ENCODE results near the gene TRMT10B. TPM values are rescaled to one million over a fixed set of nuclear protein-coding genes. Genes with fewer than 3 reads are reported as not detected.

The TRMT10B gene
- total RNA-seq, 1 experiment from 2014 or later, result 5.7 TPM

GRCh38 chr9:37740128-37740527 is 13.5 kb upstream of the TRMT10B start:
- Mint-ChIP-seq H3K9me3 (no peaks in the 10 kb centered on the region), H3K4me3 (no peak overlapping the region), H3K4me1 (peaks cover 8 to 17% of the 10 kb centered on the region in 2 experiments), H3K36me3 (ENCODE audit: insufficient read depth in 1 of 3, low read depth in 3 of 3) (no peaks in the 10 kb centered on the region), H3K27ac (no peak overlapping the region), H3K27me3 (ENCODE audit: low read depth) (peaks cover 12% of the 10 kb centered on the region)
- Histone ChIP-seq H2BK120ac (ENCODE audit: low read depth, low read length, poor library complexity, severe bottlenecking) (no peak overlapping the region), H3K9me3 (ENCODE audit: control insufficient read depth, low read depth, low read length) (no peaks in the 10 kb centered on the region), H4K91ac (ENCODE audit: insufficient read length, low read depth, low read length) (no peak overlapping the region), H2BK5ac (ENCODE audit: insufficient read length, low read length) (no peak overlapping the region), H3K9ac (ENCODE audit: extremely low read depth, insufficient read length, low read length) (no peak overlapping the region), H4K5ac (ENCODE audit: insufficient read length, low read depth, low read length) (no peak overlapping the region), H2AFZ (ENCODE audit: low read length) (no peak overlapping the region), H2BK15ac (ENCODE audit: low read depth, low read length) (no peak overlapping the region), H3K27me3 (ENCODE audit: insufficient read depth, low read length) (no peaks in the 10 kb centered on the region), H2BK12ac (ENCODE audit: insufficient read length, low read depth, low read length) (no peak overlapping the region), H3K27ac (ENCODE audit: insufficient read length, low read depth, low read length) (no peak overlapping the region), H3K4me2 (ENCODE audit: insufficient read depth, insufficient read length, low read length) (no peak overlapping the region), H3T11ph (ENCODE audit: low read length) (no peak overlapping the region), H4K8ac (replicated peaks; ENCODE audit: insufficient read length, low read depth, low read length) (no peak overlapping the region), H2AK5ac (ENCODE audit: insufficient read length, low read length) (no peak overlapping the region), H3K79me1 (ENCODE audit: insufficient read depth, low read depth, low read length, poor library complexity, severe bottlenecking) (no peaks in the 10 kb centered on the region), H3K4ac (ENCODE audit: low read depth, low read length) (no peak overlapping the region), H3K23ac (ENCODE audit: insufficient read length, low read depth, low read length) (no peak overlapping the region), H4K20me1 (ENCODE audit: control insufficient read depth, insufficient read depth, insufficient read length) (peaks cover 2% of the 10 kb centered on the region), H3K18ac (ENCODE audit: insufficient read length, low read depth, low read length) (no peak overlapping the region), H3K14ac (ENCODE audit: insufficient read depth, low read length) (no peak overlapping the region), H3K23me2 (ENCODE audit: insufficient read length, low read depth, low read length, poor library complexity, severe bottlenecking) (peaks cover 2% of the 10 kb centered on the region), H3K56ac (ENCODE audit: insufficient read length, low read depth, low read length) (no peak overlapping the region), H3K4me1 (ENCODE audit: insufficient read depth, low read length) (no peaks in the 10 kb centered on the region), H3K79me2 (ENCODE audit: insufficient read depth, low read length) (no peaks in the 10 kb centered on the region), H2BK20ac (ENCODE audit: low read depth, low read length, poor library complexity, severe bottlenecking) (no peak overlapping the region)
- DNase-seq, result no peak
- TF ChIP-seq CTCF (conservative IDR thresholded peaks at IDR 0.05), result no peak
- no CpG with 5 or more reads among the region's 16 CpGs for WGBS (ENCODE audit: extremely low coverage, insufficient read length, low lambda C conversion rate)
